HG03039 (cell line): ENCODE results near the gene AKR1C4.

Experiments
- ATAC-seq: cut with Tn5 transposase; IDR thresholded peaks from one replicate; pipeline ENCODE4 v1.9.1; 2021; ENCODE audit warnings: mild to moderate bottlenecking, moderate library complexity; ENCODE audit not compliant: unreplicated experiment

AKR1C4 gene

DNA sequence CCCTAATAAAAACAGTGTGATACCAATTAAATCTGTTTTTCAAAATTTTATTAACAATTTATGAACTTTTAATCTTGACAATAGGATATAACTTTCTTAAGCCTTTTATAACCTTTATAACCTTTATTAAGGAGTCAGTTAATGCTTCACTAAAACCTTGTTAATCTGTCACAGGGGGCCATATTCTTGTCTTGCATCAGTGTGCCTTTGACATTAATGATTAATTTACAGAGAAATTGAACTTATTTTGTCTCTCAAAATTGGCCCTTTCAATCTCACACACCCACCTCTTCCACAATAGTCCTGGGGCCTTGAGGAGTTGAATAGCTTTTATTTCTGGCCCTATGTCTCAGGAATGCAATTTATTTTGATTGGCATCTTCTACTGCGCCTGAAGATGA is 68.5 kb downstream of the AKR1C4 start:
- ATAC-seq: no peak

DNA sequence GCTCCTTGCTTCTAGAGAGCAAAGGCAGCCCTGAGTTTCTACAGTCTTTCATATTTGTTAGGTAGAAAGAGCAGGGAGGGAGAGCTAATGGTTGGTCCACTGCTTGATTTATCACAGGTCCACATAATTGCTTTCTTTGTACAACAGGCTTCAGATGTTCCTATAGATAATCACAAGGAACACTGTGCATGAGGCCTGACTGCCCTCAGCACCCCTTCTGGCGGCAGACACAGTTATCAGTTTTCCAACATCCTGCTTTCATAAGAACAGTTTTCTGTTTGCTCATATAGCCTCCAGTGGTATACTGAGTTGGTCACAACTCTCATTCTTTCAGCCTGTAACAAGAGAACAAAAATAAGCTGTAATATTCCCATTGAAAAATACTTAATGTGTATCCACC is 69.7 kb downstream of the AKR1C4 start:
- no peak for ATAC-seq

DNA sequence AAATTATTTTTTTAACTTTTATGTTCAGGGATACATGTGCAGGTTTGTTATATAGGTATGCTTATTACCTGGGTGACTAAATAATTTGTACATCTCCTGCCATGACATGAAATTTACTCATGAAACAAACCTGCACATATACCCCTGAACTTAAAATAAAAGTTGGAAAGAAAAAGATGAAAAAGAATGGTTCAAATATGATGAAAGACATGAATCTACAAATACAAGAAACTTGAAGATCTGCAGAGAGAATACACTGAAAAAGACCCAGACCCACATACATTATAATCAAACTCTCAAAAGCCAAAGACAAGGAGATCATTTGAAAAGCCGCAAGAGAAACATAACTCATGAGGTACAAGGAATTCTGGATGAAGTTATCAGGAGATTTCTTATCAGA is 70.2 kb downstream of the AKR1C4 start:
- no peak for ATAC-seq

DNA sequence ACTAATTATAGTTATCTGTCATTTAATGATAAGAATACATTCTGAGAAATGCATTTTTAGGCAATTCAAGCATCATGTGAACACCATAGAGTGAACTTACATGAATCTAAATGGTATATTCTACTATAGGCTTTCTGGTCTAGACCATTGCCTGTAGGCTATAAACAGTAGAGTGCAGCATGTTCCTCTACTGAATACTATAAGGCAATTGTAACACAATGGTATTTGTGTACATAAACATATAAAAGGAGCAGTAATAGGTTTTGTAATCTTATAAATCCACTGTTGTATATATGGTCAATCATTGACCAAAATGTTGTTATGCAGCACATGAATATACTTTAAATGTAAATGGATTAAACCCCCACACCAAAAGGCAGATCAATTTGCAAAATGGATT is 71.6 kb downstream of the AKR1C4 start:
- ATAC-seq: no peak
